ENCODE measurements around the gene TWIST2. TPM values are rescaled to one million over a fixed set of nuclear protein-coding genes. Genes with fewer than 3 reads are reported as not detected.

The TWIST2 gene
- total and polyA plus RNA-seq, 9 of the 15 experiments (the other 6 are each of a cell fraction or from before 2014, with no cell fraction given) = not detected

DNA sequence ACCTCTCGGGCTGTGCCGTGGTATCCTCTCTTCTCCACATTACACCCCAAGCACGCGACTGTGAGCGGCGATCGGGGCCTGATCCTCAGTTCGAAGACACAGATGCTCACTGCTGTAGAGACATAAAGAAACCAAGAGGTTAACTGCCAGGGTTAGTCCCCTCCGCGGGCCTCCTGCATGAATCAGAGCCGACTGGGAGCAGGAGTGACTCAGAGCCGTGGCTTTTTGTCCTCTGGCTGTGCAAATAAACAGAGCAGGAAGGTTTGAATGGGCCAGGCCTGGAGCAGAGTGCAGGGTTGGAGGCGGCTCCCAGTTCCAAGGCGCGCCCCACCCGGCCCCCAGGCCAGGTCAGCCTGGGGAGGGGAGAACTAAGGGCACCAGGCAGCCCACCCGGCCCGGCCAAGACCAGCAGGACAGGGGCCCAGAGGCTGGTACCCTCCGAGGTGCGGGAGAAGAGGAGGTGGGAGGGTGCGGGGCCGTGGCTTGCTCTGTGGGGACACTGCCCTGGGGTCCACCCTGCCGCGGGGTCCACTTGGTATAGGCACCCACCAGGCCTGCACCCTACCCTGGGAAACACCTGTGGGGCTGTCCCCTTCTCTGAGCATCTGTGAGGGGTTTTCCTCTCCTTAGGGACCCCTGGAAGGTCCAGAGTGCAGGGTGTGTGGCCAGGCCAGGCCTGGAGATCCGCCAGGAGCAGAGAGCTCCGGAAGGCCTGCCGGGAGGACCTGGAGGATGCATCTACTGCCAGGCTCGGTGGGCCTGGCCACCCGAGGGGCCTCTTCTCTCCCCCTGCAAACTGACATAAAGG, 16.5 kb downstream of the TWIST2 start:
- H3K9me1 ChIP-seq (ENCODE audit: control insufficient read depth, insufficient read depth, low read length) = no peaks in the 10 kb centered on the region
- no peak for FAIRE-seq
- TF ChIP-seq, protein P1, sequence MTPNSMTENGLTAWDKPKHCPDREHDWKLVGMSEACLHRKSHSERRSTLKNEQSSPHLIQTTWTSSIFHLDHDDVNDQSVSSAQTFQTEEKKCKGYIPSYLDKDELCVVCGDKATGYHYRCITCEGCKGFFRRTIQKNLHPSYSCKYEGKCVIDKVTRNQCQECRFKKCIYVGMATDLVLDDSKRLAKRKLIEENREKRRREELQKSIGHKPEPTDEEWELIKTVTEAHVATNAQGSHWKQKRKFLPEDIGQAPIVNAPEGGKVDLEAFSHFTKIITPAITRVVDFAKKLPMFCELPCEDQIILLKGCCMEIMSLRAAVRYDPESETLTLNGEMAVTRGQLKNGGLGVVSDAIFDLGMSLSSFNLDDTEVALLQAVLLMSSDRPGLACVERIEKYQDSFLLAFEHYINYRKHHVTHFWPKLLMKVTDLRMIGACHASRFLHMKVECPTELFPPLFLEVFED (CRISPR knock-in tag; conservative IDR thresholded peaks at IDR 0.05) = no peak
- TF ChIP-seq FOSL1 (tag; conservative IDR thresholded peaks at IDR 0.05) (peak; percentile 81), MEF2D (tag; conservative IDR thresholded peaks at IDR 0.05; ENCODE audit: low read depth) (no peak), JUND (IDR thresholded peaks at IDR 0.05; ENCODE audit: borderline replicate concordance, low read depth, low read length) (peak; percentile 25; the same call in 1 of the 2 replicates), JUND (tag; IDR thresholded peaks at IDR 0.05; ENCODE audit: borderline replicate concordance, low read depth, low read length) (peak; percentile 18; the same call in 1 of the 3 replicates), TCF7L2 (IDR thresholded peaks at IDR 0.05; ENCODE audit: low read depth, low read length) (no peak)
- in situ Hi-C loops (cut with MboI) (no loop called here), intact Hi-C loops (cut with micrococcal nuclease) (no loop called here)
- no TSS peak for BruUV-seq (replicated peaks)
- no peak; the same call in 2 of the 3 replicates for ATAC-seq
- ChIA-PET CTCF (ENCODE audit: low intra/inter-chr PET ratio) (no interaction called here), POLR2A (no interaction called here)
- WGBS (ENCODE audit: insufficient coverage, low coverage, missing lambda C conversion rate) = under 1% methylated on average over 13 of the region's 29 CpGs
- H3K4me2 ChIP-seq (ENCODE audit: insufficient read depth, low read length) = no peak overlapping the region
- H3K4me1 ChIP-seq (replicated peaks in 1 of 2; ENCODE audit: control insufficient read depth in 2 of 2, insufficient read depth in 2 of 2, low read length in 2 of 2) = no peaks in the 10 kb centered on the region
- no peak overlapping the region for H3K9ac ChIP-seq (ENCODE audit: insufficient read depth in 1 of 2, low read depth in 2 of 2, low read length in 2 of 2)
- DNase-seq (ENCODE audit: extremely low read depth in 1 of 4, low spot score in 3 of 4) = peak in 2 of 4 experiments; percentile 5 to 10
- no peaks in the 10 kb centered on the region for H3K36me3 ChIP-seq (ENCODE audit: control insufficient read depth, insufficient read depth, low read length)
- H3K27ac ChIP-seq (ENCODE audit: extremely low read depth, low read depth, low read length) = no peak overlapping the region
- no peak overlapping the region for H2AFZ ChIP-seq (ENCODE audit: low read depth, low read length)
- H3K9me3 ChIP-seq (replicated peaks; ENCODE audit: control insufficient read depth, insufficient read depth, low read depth, low read length) = no peaks in the 10 kb centered on the region
- H3K4me3 ChIP-seq = no peak overlapping the region
- H4K20me1 ChIP-seq (replicated peaks; ENCODE audit: control insufficient read depth, insufficient read depth, low read length) = no peaks in the 10 kb centered on the region
- peaks cover 0 to 71% of the 10 kb centered on the region in 2 experiments; a peak in 3 of 5 replicates for H3K27me3 ChIP-seq (ENCODE audit: control insufficient read depth in 2 of 2, insufficient read depth in 2 of 2, low read length in 2 of 2)
- no peaks in the 10 kb centered on the region for H3K79me2 ChIP-seq (ENCODE audit: control insufficient read depth, insufficient read depth, low read length)

Measured in K562 (cell line).